WTC11 (cell line): ENCODE results near the gene SMARCC2. TPM values are rescaled to one million over a fixed set of nuclear protein-coding genes. Genes with fewer than 3 reads are reported as not detected.
A peak's percentile ranks its signal among the peaks of the same experiment; 100 is the strongest.

ENCODE experiments used
- ATAC-seq: fragments of 200-7000 bp; cut with Tn5 transposase; 2 replicates; pipeline ENCODE4 v1.10.0; 2021; ENCODE audit warnings: mild to moderate bottlenecking, moderate library complexity
- CTCF ChIA-PET: fragments of 300-600 bp; sonication (Branson Sonifier 250); formaldehyde crosslinking; loops from one replicate; lab custom pipeline; 2021; ENCODE audit warnings: antibody characterized with exemption; lab: Charles Lee
- POLR2A ChIA-PET: fragments of 350-600 bp; sonication (Branson Sonifier 250); formaldehyde crosslinking; loops from one replicate; lab custom pipeline; 2021; ENCODE audit warnings: antibody characterized with exemption; lab: Charles Lee
- DNase-seq: peaks from one replicate; pipeline ENCODE4 v3.0.0; 2021; ENCODE audit warnings: low spot score
- H3K27ac Mint-ChIP-seq: 2 replicates; pipeline ENCODE4 v1.8.0; 2021; ENCODE audit warnings: mixed read lengths
- H3K27me3 Mint-ChIP-seq: 2 replicates; pipeline ENCODE4 v1.8.0; 2021; ENCODE audit warnings: low read depth, mild to moderate bottlenecking, moderate library complexity, mixed read lengths
- H3K36me3 Mint-ChIP-seq: 2 replicates; pipeline ENCODE4 v1.8.0; 2021; ENCODE audit warnings: mixed read lengths
- H3K4me1 Mint-ChIP-seq: 2 replicates; pipeline ENCODE4 v1.8.0; 2022; ENCODE audit warnings: mixed read lengths
- H3K4me3 Mint-ChIP-seq: 2 replicates; pipeline ENCODE4 v1.8.0; 2021; ENCODE audit warnings: mild to moderate bottlenecking, moderate library complexity, mixed read lengths
- H3K9me3 Mint-ChIP-seq: 2 replicates; pipeline ENCODE4 v1.8.0; 2021; ENCODE audit warnings: mixed read lengths
- ARID4B ChIP-seq: sonication (generic); formaldehyde crosslinking; IDR thresholded peaks from 2 replicates; pipeline ENCODE4 v1.8.0; 2023; ENCODE audit warnings: missing genetic modification reagents, mild to moderate bottlenecking, borderline replicate concordance
- ELF4 ChIP-seq: sonication (generic); formaldehyde crosslinking; IDR thresholded peaks from 2 replicates; pipeline ENCODE4 v1.8.1; 2022; ENCODE audit warnings: low read depth, mild to moderate bottlenecking, moderate library complexity, missing genetic modification reagents
- EMX1 ChIP-seq: fragments of 250-450 bp; sonication (Bioruptor Pico); IDR thresholded peaks from 2 replicates; pipeline ENCODE4 v1.8.0; 2021; ENCODE audit warnings: mild to moderate bottlenecking
- GABPB1 ChIP-seq: sonication (generic); formaldehyde crosslinking; IDR thresholded peaks from 2 replicates; pipeline ENCODE4 v1.8.1; 2023; ENCODE audit warnings: mild to moderate bottlenecking, missing genetic modification reagents
- HMGA2 ChIP-seq: fragments of 250-450 bp; sonication (Bioruptor Pico); IDR thresholded peaks from 2 replicates; pipeline ENCODE4 v1.4.0; 2021; ENCODE audit warnings: mild to moderate bottlenecking, moderate library complexity
- NFATC4 ChIP-seq: fragments of 250-450 bp; sonication (Bioruptor Pico); IDR thresholded peaks from 2 replicates; pipeline ENCODE4 v1.9.0; 2021; ENCODE audit warnings: mild to moderate bottlenecking
- NFYB ChIP-seq: sonication (generic); formaldehyde crosslinking; conservative IDR thresholded peaks from 2 replicates; pipeline ENCODE4 v1.8.0; 2022; ENCODE audit warnings: low read depth, missing genetic modification reagents
- OVOL2 ChIP-seq: fragments of 250-450 bp; sonication (Bioruptor Pico); IDR thresholded peaks from 2 replicates; pipeline ENCODE4 v1.9.0; 2021; ENCODE audit warnings: mild to moderate bottlenecking, borderline replicate concordance
- RELA ChIP-seq: sonication (generic); formaldehyde crosslinking; IDR thresholded peaks from 2 replicates; pipeline ENCODE4 v1.8.1; 2022; ENCODE audit warnings: missing genetic modification reagents, mild to moderate bottlenecking, borderline replicate concordance
- SOX15 ChIP-seq: fragments of 250-450 bp; sonication (Bioruptor Pico); IDR thresholded peaks from 2 replicates; pipeline ENCODE4 v1.9.0; 2021; ENCODE audit warnings: mild to moderate bottlenecking
- TEAD1 ChIP-seq: sonication (generic); formaldehyde crosslinking; IDR thresholded peaks from 2 replicates; pipeline ENCODE4 v1.8.0; 2022; ENCODE audit warnings: mild to moderate bottlenecking, missing genetic modification reagents
- USF2 ChIP-seq: sonication (generic); formaldehyde crosslinking; IDR thresholded peaks from 2 replicates; pipeline ENCODE4 v1.8.1; 2023; ENCODE audit warnings: mild to moderate bottlenecking, missing genetic modification reagents, moderate library complexity
- ZBTB21 ChIP-seq: sonication (generic); formaldehyde crosslinking; IDR thresholded peaks from 2 replicates; pipeline ENCODE4 v1.8.1; 2023; ENCODE audit warnings: mild to moderate bottlenecking, missing genetic modification reagents, borderline replicate concordance
- total RNA-seq: library from RNA; stranded (reverse); gene quantifications from 3 replicates; pipeline ENCODE4 v1.2.3, GENCODE V29; 2021
- TF ChIP-seq, protein P1 (sequence below): fragments of 250-450 bp; sonication (Bioruptor Pico); IDR thresholded peaks from 2 replicates; pipeline ENCODE4 v1.8.0; 2021; ENCODE audit warnings: mild to moderate bottlenecking
- TF ChIP-seq, protein P2 (sequence below): fragments of 250-450 bp; sonication (Bioruptor Pico); conservative IDR thresholded peaks from 2 replicates; pipeline ENCODE4 v1.9.0; 2021; ENCODE audit warnings: mild to moderate bottlenecking
- TF ChIP-seq, protein P3 (sequence below): fragments of 250-450 bp; sonication (Bioruptor Pico); IDR thresholded peaks from 2 replicates; pipeline ENCODE4 v1.9.0; 2021; ENCODE audit warnings: mild to moderate bottlenecking, borderline replicate concordance
- TF ChIP-seq, protein P4 (sequence below): fragments of 200-600 bp; IDR thresholded peaks from 2 replicates; pipeline ENCODE4 v1.8.0; 2022; ENCODE audit warnings: antibody characterized with exemption

SMARCC2 gene
- total RNA-seq, 1 experiment from 2014 or later: 76.8 TPM

DNA sequence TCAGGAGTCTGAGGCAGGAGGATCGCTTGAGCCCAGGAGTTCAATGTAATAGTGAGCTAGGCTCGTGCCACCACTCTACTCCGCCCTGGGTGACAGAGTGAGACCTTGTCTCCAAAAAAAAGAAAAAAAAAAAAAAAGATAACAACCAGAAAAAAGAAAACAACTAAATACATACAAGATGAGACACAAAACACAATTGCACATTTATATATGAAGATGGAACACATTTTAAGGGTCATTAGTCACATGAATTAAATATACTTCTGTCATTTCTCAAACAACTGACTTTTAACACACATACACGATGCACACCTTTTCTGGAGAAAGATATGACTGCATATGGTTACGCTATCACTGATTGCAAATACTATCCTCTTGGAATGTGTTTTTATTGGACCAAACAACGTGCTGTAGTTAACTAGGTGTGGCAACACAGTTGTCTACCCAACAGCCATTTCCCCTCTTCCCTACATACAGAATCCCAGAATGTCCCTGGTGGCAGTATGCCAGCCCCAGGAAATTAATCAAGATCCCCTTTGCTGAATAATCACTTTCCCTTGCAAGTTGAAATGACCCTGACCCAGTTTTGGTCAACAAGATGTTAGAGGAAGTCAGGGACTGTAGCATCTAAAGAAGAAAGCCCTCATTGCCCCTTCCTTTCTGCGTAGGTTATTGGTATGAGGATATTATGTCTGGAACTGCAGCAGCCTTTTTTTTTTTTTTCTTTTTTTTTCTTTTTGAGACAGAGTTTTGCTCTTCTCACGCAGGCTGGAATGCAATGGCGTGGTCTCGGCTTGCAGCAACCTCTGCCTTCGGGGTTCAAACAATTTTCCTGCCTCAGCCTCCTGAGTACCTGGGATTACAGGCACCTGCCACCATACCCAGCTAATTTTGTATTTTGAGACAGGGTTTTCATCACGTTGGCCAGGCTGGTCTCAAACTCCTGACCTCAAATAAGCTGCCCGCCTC, 42.5 kb downstream of the SMARCC2 start:
- no peak for DNase-seq
- no peak for TF ChIP-seq SOX15
- Mint-ChIP-seq H3K9me3 (no peaks in the 10 kb centered on the region), H3K4me1 (peaks cover 5% of the 10 kb centered on the region; the same call in 1 of the 2 replicates), H3K27ac (0 out of 2 replicates have a peak overlapping the region, but pooled peaks have one; percentile 7), H3K36me3 (peaks cover 42% of the 10 kb centered on the region), H3K4me3 (no peak overlapping the region), H3K27me3 (no peaks in the 10 kb centered on the region)
- CTCF ChIA-PET: interaction anchor here (0.6 to 1.5 kb wide), 3 partner anchors 19 to 490 kb away, joined by 3 to 6 read pairs (median 5); partner anchors contain the start of genes ESYT1 and RNF41
- no peak for ATAC-seq
- POLR2A ChIA-PET: interaction anchor here (0.5 to 1.4 kb wide), 3 partner anchors 15 to 120 kb away, joined by 3 to 4 read pairs (median 3); partner anchors contain the start of genes COQ10A and RNF41

DNA sequence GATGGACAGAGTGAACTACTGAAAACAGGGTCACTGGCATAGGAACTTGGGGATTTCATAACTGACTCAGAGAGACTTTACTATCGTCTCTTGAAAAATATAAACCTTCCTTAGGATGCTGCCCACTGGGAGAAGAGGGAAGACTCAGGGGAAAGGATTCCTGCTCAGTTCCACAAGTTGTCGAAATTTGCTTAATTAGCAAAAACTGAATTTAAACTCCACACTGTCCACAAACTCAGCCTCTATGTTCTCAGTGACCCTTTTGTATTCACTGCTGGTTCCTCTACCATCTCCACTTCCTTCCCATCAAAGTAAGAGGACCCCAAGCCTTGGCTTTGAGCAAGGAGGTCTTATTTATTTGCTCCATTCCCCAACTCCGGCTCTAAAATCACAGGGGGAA, 44.1 kb downstream of the SMARCC2 start:
- Mint-ChIP-seq H3K9me3 (peaks cover 9% of the 10 kb centered on the region), H3K4me3 (no peak overlapping the region), H3K27me3 (no peaks in the 10 kb centered on the region), H3K4me1 (no peaks in the 10 kb centered on the region), H3K27ac (no peak overlapping the region), H3K36me3 (peaks cover 54% of the 10 kb centered on the region)
- ATAC-seq (no peak), DNase-seq (no peak)
- TF ChIP-seq EMX1 (CRISPR knock-in tag): no peak
- no peak for TF ChIP-seq TEAD1 (CRISPR knock-in tag)
- TF ChIP-seq, protein P1, sequence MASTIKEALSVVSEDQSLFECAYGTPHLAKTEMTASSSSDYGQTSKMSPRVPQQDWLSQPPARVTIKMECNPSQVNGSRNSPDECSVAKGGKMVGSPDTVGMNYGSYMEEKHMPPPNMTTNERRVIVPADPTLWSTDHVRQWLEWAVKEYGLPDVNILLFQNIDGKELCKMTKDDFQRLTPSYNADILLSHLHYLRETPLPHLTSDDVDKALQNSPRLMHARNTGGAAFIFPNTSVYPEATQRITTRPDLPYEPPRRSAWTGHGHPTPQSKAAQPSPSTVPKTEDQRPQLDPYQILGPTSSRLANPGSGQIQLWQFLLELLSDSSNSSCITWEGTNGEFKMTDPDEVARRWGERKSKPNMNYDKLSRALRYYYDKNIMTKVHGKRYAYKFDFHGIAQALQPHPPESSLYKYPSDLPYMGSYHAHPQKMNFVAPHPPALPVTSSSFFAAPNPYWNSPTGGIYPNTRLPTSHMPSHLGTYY (CRISPR knock-in tag): no peak
- TF ChIP-seq GABPB1 (CRISPR knock-in tag): no peak
- no peak for TF ChIP-seq ZBTB21
- no peak for TF ChIP-seq RELA (CRISPR knock-in tag)
- TF ChIP-seq OVOL2: no peak
- TF ChIP-seq, protein P2, sequence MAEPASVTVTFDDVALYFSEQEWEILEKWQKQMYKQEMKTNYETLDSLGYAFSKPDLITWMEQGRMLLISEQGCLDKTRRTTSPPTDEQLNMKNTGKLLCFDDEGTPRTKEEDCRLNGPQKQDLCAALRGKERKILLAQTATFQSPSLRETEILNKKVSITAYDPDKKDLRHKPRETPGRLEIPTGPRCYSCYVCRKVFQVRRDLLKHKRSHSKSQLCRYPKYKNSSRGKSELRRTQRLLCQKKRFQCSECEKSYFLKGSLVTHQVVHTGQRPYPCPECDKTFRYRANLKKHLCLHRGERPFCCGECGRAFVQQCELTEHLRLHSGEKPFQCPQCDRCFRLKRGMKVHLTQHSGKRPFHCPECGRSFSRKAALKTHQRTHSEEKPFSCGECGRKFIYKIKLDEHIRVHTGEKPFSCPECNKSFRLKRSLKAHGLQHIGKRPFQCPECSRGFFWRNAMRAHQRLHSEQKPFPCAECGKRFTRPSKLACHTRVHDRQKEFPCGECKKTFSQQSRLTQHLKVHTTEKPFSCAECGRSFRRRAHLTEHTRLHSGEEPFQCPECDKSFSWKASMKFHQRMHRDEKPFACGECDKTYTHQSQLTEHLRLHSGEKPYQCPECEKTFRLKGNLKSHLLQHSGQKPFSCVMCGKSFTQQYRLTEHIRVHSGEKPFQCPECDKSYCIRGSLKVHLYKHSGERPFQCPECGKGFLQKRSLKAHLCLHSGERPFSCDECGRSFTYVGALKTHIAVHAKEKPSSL (CRISPR knock-in tag): no peak
- no peak for TF ChIP-seq HMGA2
- TF ChIP-seq NFATC4 (CRISPR knock-in tag): no peak
- no peak for TF ChIP-seq ARID4B (CRISPR knock-in tag)
- TF ChIP-seq NFYB: no peak
- TF ChIP-seq, protein P3, sequence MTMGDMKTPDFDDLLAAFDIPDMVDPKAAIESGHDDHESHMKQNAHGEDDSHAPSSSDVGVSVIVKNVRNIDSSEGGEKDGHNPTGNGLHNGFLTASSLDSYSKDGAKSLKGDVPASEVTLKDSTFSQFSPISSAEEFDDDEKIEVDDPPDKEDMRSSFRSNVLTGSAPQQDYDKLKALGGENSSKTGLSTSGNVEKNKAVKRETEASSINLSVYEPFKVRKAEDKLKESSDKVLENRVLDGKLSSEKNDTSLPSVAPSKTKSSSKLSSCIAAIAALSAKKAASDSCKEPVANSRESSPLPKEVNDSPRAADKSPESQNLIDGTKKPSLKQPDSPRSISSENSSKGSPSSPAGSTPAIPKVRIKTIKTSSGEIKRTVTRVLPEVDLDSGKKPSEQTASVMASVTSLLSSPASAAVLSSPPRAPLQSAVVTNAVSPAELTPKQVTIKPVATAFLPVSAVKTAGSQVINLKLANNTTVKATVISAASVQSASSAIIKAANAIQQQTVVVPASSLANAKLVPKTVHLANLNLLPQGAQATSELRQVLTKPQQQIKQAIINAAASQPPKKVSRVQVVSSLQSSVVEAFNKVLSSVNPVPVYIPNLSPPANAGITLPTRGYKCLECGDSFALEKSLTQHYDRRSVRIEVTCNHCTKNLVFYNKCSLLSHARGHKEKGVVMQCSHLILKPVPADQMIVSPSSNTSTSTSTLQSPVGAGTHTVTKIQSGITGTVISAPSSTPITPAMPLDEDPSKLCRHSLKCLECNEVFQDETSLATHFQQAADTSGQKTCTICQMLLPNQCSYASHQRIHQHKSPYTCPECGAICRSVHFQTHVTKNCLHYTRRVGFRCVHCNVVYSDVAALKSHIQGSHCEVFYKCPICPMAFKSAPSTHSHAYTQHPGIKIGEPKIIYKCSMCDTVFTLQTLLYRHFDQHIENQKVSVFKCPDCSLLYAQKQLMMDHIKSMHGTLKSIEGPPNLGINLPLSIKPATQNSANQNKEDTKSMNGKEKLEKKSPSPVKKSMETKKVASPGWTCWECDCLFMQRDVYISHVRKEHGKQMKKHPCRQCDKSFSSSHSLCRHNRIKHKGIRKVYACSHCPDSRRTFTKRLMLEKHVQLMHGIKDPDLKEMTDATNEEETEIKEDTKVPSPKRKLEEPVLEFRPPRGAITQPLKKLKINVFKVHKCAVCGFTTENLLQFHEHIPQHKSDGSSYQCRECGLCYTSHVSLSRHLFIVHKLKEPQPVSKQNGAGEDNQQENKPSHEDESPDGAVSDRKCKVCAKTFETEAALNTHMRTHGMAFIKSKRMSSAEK (CRISPR knock-in tag): no peak
- no peak for TF ChIP-seq USF2 (CRISPR knock-in tag)
- TF ChIP-seq, protein P4, sequence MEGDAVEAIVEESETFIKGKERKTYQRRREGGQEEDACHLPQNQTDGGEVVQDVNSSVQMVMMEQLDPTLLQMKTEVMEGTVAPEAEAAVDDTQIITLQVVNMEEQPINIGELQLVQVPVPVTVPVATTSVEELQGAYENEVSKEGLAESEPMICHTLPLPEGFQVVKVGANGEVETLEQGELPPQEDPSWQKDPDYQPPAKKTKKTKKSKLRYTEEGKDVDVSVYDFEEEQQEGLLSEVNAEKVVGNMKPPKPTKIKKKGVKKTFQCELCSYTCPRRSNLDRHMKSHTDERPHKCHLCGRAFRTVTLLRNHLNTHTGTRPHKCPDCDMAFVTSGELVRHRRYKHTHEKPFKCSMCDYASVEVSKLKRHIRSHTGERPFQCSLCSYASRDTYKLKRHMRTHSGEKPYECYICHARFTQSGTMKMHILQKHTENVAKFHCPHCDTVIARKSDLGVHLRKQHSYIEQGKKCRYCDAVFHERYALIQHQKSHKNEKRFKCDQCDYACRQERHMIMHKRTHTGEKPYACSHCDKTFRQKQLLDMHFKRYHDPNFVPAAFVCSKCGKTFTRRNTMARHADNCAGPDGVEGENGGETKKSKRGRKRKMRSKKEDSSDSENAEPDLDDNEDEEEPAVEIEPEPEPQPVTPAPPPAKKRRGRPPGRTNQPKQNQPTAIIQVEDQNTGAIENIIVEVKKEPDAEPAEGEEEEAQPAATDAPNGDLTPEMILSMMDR: no peak
- no peak for TF ChIP-seq ELF4 (CRISPR knock-in tag)
- CTCF ChIA-PET: no interaction called here
- POLR2A ChIA-PET: interaction anchor here (1.0 kb wide), 1 partner anchor 76 kb away, joined by 3 read pairs; no protein-coding TSS in a partner anchor
